ENCODE results near the gene SLC37A1. TPM values are rescaled to one million over a fixed set of nuclear protein-coding genes. Genes with fewer than 3 reads are reported as not detected.

Gene SLC37A1
- total RNA-seq, 1 experiment from 2014 or later, result 37.7 TPM

GRCh38 chr21:42593007-42593814 lies 79.6 kb downstream of the SLC37A1 start:
- H2AFZ ChIP-seq (ENCODE audit: low read length), result no peak overlapping the region
- H2BK12ac ChIP-seq (ENCODE audit: insufficient read length, low read depth, low read length), result no peak overlapping the region
- no peak overlapping the region for H2AK5ac ChIP-seq (ENCODE audit: insufficient read length, low read length)
- no peaks in the 10 kb centered on the region for H3K79me1 ChIP-seq (ENCODE audit: insufficient read depth, low read depth, low read length, poor library complexity, severe bottlenecking)
- H3K9me3 ChIP-seq (ENCODE audit: control insufficient read depth, low read depth, low read length), result no peaks in the 10 kb centered on the region
- H3K79me2 ChIP-seq (ENCODE audit: insufficient read depth, low read length), result no peaks in the 10 kb centered on the region
- H2BK120ac ChIP-seq (ENCODE audit: low read depth, low read length, poor library complexity, severe bottlenecking), result no peak overlapping the region
- peaks cover 9% of the 10 kb centered on the region in 2 experiments for H3K4me1 Mint-ChIP-seq
- H2BK5ac ChIP-seq (ENCODE audit: insufficient read length, low read length), result no peak overlapping the region
- no peak overlapping the region for H3K56ac ChIP-seq (ENCODE audit: insufficient read length, low read depth, low read length)
- H4K20me1 ChIP-seq (ENCODE audit: control insufficient read depth, insufficient read depth, insufficient read length), result no peaks in the 10 kb centered on the region
- H3K9ac ChIP-seq (ENCODE audit: extremely low read depth, insufficient read length, low read length), result no peak overlapping the region
- H3K27ac Mint-ChIP-seq, result no peak overlapping the region
- H3K27me3 ChIP-seq (ENCODE audit: insufficient read depth, low read length), result no peaks in the 10 kb centered on the region
- no peaks in the 10 kb centered on the region for H3K23me2 ChIP-seq (ENCODE audit: insufficient read length, low read depth, low read length, poor library complexity, severe bottlenecking)
- H3K27me3 Mint-ChIP-seq (ENCODE audit: low read depth), result peaks cover 39% of the 10 kb centered on the region
- H3K4ac ChIP-seq (ENCODE audit: low read depth, low read length), result no peak overlapping the region
- no peak overlapping the region for H3T11ph ChIP-seq (ENCODE audit: low read length)
- H2BK20ac ChIP-seq (ENCODE audit: low read depth, low read length, poor library complexity, severe bottlenecking), result no peak overlapping the region
- H3K4me1 ChIP-seq (ENCODE audit: insufficient read depth, low read length), result no peaks in the 10 kb centered on the region
- H4K91ac ChIP-seq (ENCODE audit: insufficient read length, low read depth, low read length), result no peak overlapping the region
- H2BK15ac ChIP-seq (ENCODE audit: low read depth, low read length), result no peak overlapping the region
- no peak overlapping the region for H3K18ac ChIP-seq (ENCODE audit: insufficient read length, low read depth, low read length)
- H3K4me2 ChIP-seq (ENCODE audit: insufficient read depth, insufficient read length, low read length), result no peak overlapping the region
- peak; percentile 90 for TF ChIP-seq CTCF (conservative IDR thresholded peaks at IDR 0.05)
- H4K8ac ChIP-seq (replicated peaks; ENCODE audit: insufficient read length, low read depth, low read length), result no peak overlapping the region
- no peak overlapping the region for H3K23ac ChIP-seq (ENCODE audit: insufficient read length, low read depth, low read length)
- no peaks in the 10 kb centered on the region for H3K36me3 Mint-ChIP-seq (ENCODE audit: insufficient read depth in 1 of 3, low read depth in 3 of 3)
- no peak overlapping the region for H4K5ac ChIP-seq (ENCODE audit: insufficient read length, low read depth, low read length)
- H3K4me3 Mint-ChIP-seq, result no peak overlapping the region
- DNase-seq, result peak; percentile 87
- WGBS (ENCODE audit: extremely low coverage, insufficient read length, low lambda C conversion rate), result no CpG with 5 or more reads among the region's 33 CpGs
- H3K14ac ChIP-seq (ENCODE audit: insufficient read depth, low read length), result no peak overlapping the region
- no peak overlapping the region for H3K27ac ChIP-seq (ENCODE audit: insufficient read length, low read depth, low read length)
- peaks cover 4 to 5% of the 10 kb centered on the region in 2 experiments; a peak in 3 of 5 replicates for H3K9me3 Mint-ChIP-seq
